Smooth muscle cell (in vitro differentiated cells): ENCODE measurements around the gene TMEM106C. TPM values are rescaled to one million over a fixed set of nuclear protein-coding genes. Genes with fewer than 3 reads are reported as not detected.
A peak's percentile ranks its signal among the peaks of the same experiment; 100 is the strongest.

Source experiments
- DNase-seq: peaks from one replicate; lab custom pipeline; 2025; ENCODE audit not compliant: unreplicated experiment; lab: John Stamatoyannopoulos, UW
- H2AFZ ChIP-seq: fragments of 200-600 bp; sonication (generic); 2 replicates; pipeline ENCODE4 v1.6.0; 2016; ENCODE audit warnings: antibody characterized with exemption, low read depth, mild to moderate bottlenecking
- H3F3A ChIP-seq: fragments of 200-600 bp; sonication (generic); 2 replicates; pipeline ENCODE4 v1.6.0; 2017; ENCODE audit warnings: antibody characterized with exemption, low read depth
- H3K27ac ChIP-seq: fragments of 200-600 bp; sonication (generic); 2 replicates; pipeline ENCODE4 v1.5.1; 2016; ENCODE audit warnings: low read depth, mild to moderate bottlenecking
- H3K27me3 ChIP-seq: fragments of 200-600 bp; sonication (generic); 2 replicates; pipeline ENCODE4 v1.6.1; 2016; ENCODE audit warnings: low read depth, mild to moderate bottlenecking
- H3K36me3 ChIP-seq: fragments of 200-600 bp; sonication (generic); 2 replicates; pipeline ENCODE4 v1.5.1; 2016; ENCODE audit warnings: low read depth
- H3K4me1 ChIP-seq: fragments of 200-600 bp; sonication (generic); 2 replicates; pipeline ENCODE4 v1.5.1; 2016; ENCODE audit warnings: low read depth
- H3K4me2 ChIP-seq: fragments of 200-600 bp; sonication (generic); 2 replicates; pipeline ENCODE4 v1.6.0; 2016; ENCODE audit warnings: mild to moderate bottlenecking
- H3K4me3 ChIP-seq: fragments of 200-600 bp; sonication (generic); 2 replicates; pipeline ENCODE4 v1.5.1; 2016; ENCODE audit warnings: mild to moderate bottlenecking
- H3K79me2 ChIP-seq: fragments of 200-600 bp; sonication (generic); 2 replicates; pipeline ENCODE4 v1.6.0; 2016; ENCODE audit warnings: low read depth, mild to moderate bottlenecking
- H3K9ac ChIP-seq: fragments of 200-600 bp; sonication (generic); 2 replicates; pipeline ENCODE4 v1.6.0; 2016; ENCODE audit warnings: low read depth
- H3K9me3 ChIP-seq: fragments of 200-600 bp; sonication (generic); replicated peaks from 2 replicates; pipeline ENCODE4 v1.5.1; 2016; ENCODE audit warnings: low read depth
- H4K20me1 ChIP-seq: fragments of 200-600 bp; sonication (generic); 2 replicates; pipeline ENCODE4 v1.6.0; 2016; ENCODE audit warnings: low read depth
- CTCF ChIP-seq: fragments of 200-600 bp; sonication (generic); IDR thresholded peaks from 2 replicates; pipeline ENCODE4 v1.5.1; 2017; ENCODE audit warnings: borderline replicate concordance, mild to moderate bottlenecking, antibody characterized with exemption; ENCODE audit not compliant: insufficient read depth, poor library complexity, severe bottlenecking
- WGBS: methylation state at CpG from one replicate; pipeline ENCODE4 v1.1.7; 2016; ENCODE audit warnings: low lambda C conversion rate; 5-methylcytosine and 5-hydroxymethylcytosine counted together
- polyA plus RNA-seq: library from polyadenylated mRNA; unstranded; fragments of >200 nt; fragmentation: Nextera tagmentation; extraction: Ambion mirVana; gene quantifications from 2 replicates; pipeline ENCODE4 v1.2.1, GENCODE V29; 2016
- total RNA-seq: library from RNA; depleted of rRNA; stranded (reverse); fragments of >200 nt; gene quantifications from 2 replicates; pipeline ENCODE4 v1.2.3, GENCODE V29; 2014

TMEM106C gene
- total and polyA plus RNA-seq, 2 experiments from 2014 or later, result 42.7 to 58.9 TPM

- Histone ChIP-seq H3K27me3 (no peaks in the 10 kb centered on the region), H3K4me2 (peak overlapping the region; percentile 94), H3K9ac (no peak overlapping the region), H3F3A (no peaks in the 10 kb centered on the region), H3K27ac (no peak overlapping the region), H3K4me1 (no peaks in the 10 kb centered on the region), H4K20me1 (no peaks in the 10 kb centered on the region), H3K9me3 (no peaks in the 10 kb centered on the region), H3K79me2 (no peaks in the 10 kb centered on the region), H3K36me3 (no peaks in the 10 kb centered on the region), H2AFZ (peak overlapping the region; percentile 95), H3K4me3 (peak overlapping the region; percentile 87)
- WGBS, result 19% methylated on average over 17 of the region's 18 CpGs
- no peak for DNase-seq
- no peak for TF ChIP-seq CTCF
These were observed 821 bp downstream of the TMEM106C start for GRCh38 chr12:47964106-47964728.

- Histone ChIP-seq H3F3A (no peaks in the 10 kb centered on the region), H2AFZ (no peak overlapping the region), H3K79me2 (no peaks in the 10 kb centered on the region), H3K36me3 (no peaks in the 10 kb centered on the region), H3K4me2 (no peak overlapping the region), H4K20me1 (no peaks in the 10 kb centered on the region), H3K4me3 (no peak overlapping the region), H3K9ac (no peak overlapping the region), H3K27ac (no peak overlapping the region), H3K4me1 (no peaks in the 10 kb centered on the region), H3K9me3 (no peaks in the 10 kb centered on the region), H3K27me3 (no peaks in the 10 kb centered on the region)
- DNase-seq, result no peak
- TF ChIP-seq CTCF, result no peak
- WGBS, result 96% methylated on average over 3 of the region's 3 CpGs
These were observed 2.2 kb downstream of the TMEM106C start for GRCh38 chr12:47965581-47965980.

GRCh38 chr12:47967461-47968321 is 4.3 kb downstream of the TMEM106C start:
- Histone ChIP-seq H3K4me1 (no peaks in the 10 kb centered on the region), H4K20me1 (no peaks in the 10 kb centered on the region), H3K9ac (no peak overlapping the region), H3F3A (no peaks in the 10 kb centered on the region), H3K36me3 (no peaks in the 10 kb centered on the region), H3K9me3 (no peaks in the 10 kb centered on the region), H2AFZ (no peak overlapping the region), H3K27ac (no peak overlapping the region), H3K4me2 (no peak overlapping the region), H3K27me3 (no peaks in the 10 kb centered on the region), H3K79me2 (no peaks in the 10 kb centered on the region), H3K4me3 (no peak overlapping the region)
- no peak for DNase-seq
- WGBS, result 68% methylated on average over 5 of the region's 5 CpGs
- no peak for TF ChIP-seq CTCF
